ENCODE data around the gene XKR3.

DNA sequence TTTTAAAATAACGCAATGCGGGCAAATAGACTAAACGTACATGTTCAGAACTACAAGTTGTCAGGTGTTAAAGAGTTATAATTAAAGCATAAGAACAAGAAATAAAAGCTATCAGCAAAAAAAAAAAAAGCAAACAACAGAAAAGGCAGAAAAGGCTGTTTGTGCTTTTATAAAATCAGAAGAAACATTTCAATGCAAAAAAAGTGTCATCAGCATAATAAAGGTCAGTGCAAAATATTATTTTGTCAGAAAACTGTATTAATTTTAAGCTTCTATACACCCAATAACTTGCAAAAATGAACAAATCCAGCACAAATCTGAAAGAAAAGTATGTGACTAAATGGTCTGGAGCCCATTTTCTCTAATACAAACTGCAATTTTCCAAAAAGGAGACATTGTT, 23.6 kb downstream of the XKR3 start:
- TF ChIP-seq MAX (IDR thresholded peaks at IDR 0.05; ENCODE audit: low read depth, low read length) (no peak), POLR2A (IDR thresholded peaks at IDR 0.05; ENCODE audit: extremely low read depth, insufficient read length) (no peak)
- TF ChIP-seq, protein P1, sequence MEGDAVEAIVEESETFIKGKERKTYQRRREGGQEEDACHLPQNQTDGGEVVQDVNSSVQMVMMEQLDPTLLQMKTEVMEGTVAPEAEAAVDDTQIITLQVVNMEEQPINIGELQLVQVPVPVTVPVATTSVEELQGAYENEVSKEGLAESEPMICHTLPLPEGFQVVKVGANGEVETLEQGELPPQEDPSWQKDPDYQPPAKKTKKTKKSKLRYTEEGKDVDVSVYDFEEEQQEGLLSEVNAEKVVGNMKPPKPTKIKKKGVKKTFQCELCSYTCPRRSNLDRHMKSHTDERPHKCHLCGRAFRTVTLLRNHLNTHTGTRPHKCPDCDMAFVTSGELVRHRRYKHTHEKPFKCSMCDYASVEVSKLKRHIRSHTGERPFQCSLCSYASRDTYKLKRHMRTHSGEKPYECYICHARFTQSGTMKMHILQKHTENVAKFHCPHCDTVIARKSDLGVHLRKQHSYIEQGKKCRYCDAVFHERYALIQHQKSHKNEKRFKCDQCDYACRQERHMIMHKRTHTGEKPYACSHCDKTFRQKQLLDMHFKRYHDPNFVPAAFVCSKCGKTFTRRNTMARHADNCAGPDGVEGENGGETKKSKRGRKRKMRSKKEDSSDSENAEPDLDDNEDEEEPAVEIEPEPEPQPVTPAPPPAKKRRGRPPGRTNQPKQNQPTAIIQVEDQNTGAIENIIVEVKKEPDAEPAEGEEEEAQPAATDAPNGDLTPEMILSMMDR (IDR thresholded peaks at IDR 0.05; ENCODE audit: low read depth, low read length): no peak
